Prostate gland (tissue), 2 donors: Measurements from ENCODE around the gene AKT1S1.

ENCODE experiments used
- CTCF ChIP-seq, 4 experiments: fragments of 200-600 bp in 2 of 4; fragments of 450-650 bp in 2 of 4; sonication (generic) in 2 of 4; IDR thresholded peaks; 1 replicate in 3 of 4; 2 replicates in 1 of 4; pipeline ENCODE4 v1.5.1; 2016 to 2019; ENCODE audit warnings: antibody characterized with exemption in 4 of 4, mild to moderate bottlenecking in 2 of 4, moderate library complexity in 2 of 4
- POLR2A ChIP-seq: fragments of 450-650 bp; IDR thresholded peaks from one replicate; pipeline ENCODE4 v1.6.1; 2016; ENCODE audit warnings: antibody characterized with exemption, mild to moderate bottlenecking
- POLR2AphosphoS5 ChIP-seq: sonication (generic); formaldehyde crosslinking; IDR thresholded peaks from one replicate; pipeline ENCODE4 v1.6.1; 2017; ENCODE audit warnings: antibody characterized with exemption

DNA sequence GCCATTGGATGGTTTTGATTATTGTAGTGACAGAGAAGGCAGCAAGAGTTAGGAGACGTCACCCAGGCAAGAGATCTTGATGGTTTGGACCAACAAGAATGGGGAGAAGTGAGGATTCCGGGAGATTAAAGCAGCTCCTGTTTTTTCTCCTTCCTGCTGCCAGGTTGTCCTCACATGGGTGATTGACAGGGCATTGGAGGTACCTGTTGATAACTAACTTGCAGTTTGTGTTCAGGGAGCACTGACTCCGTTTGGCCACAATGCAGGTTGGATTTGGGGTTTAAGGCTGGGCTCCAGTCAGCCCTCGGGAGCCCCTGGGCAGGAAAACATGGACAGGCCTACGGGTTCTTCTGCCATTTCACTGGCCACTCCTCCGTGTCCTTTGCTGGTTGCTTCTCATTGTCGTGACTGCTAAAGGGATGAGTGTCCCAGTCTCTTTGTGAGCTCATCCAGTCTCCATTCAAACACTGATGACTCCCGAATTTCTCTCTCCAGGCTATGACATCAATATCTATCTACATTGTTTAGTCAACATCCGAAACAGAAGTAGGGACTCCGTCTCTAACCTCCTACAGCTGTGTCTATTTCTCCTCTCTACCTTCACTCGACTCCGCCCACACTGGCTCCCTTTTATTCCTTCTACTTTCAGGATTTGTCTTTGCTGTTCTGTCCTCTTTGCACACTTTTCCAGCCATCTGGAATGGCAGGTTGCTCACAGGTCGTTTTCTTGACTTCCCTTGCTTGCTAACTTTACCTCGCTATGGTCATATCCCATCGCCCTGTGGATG, 27.5 kb downstream of the AKT1S1 start:
- TF ChIP-seq CTCF (IDR thresholded peaks at IDR 0.05), result no peak
- TF ChIP-seq POLR2A, result no peak
- TF ChIP-seq POLR2AphosphoS5, result no peak
